Superior temporal gyrus (tissue), 1 donor: ENCODE measurements around the gene GPRIN2.
"Not testable (repeated sequence)": the region's sequence is repeated elsewhere in the genome, so short reads cannot be mapped to it uniquely, and the experiment has no call there.

Experiments
- DNase-seq: peaks from one replicate; pipeline ENCODE4 v3.0.0-alpha.2; 2016; ENCODE audit errors: extremely low spot score

Gene GPRIN2

DNA sequence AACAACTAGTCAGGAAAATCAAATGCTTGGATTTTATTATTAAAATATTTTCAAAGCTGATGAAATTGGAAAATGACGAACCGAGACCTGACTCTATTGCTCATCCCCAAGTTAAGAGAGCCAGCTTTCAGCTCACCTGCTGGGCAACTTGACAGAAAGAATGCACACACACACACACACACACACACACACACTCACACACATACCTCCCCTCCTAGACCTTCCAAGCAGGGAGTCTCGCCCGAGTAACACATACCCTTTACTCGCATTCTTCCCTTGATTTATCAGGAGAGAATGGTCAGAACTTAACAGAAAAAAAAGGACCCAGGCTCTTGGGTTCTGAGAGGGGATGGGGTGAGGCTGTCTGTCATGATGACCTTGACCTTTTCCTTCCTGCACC is 19.1 kb downstream of the GPRIN2 start:
- DNase-seq: no peak

DNA sequence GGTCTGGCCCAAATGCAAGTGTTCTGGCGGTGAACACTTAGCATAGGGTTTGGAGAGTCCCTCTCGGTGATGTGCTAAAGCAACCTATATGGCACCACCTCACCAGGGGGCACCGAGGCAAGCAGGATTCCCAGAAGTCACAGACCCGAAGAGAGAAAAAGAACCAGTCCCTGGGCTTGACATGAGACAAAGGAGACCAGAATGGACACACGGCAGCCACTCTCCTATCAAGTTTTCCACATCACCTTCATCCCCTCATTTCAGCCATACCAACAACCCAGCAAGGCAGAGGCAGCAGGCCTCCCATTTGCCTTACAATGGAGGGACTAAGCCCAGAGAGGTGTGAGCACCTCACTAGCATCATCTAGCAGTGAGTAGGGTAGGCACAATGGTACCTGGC is 19.7 kb downstream of the GPRIN2 start:
- no peak for DNase-seq

DNA sequence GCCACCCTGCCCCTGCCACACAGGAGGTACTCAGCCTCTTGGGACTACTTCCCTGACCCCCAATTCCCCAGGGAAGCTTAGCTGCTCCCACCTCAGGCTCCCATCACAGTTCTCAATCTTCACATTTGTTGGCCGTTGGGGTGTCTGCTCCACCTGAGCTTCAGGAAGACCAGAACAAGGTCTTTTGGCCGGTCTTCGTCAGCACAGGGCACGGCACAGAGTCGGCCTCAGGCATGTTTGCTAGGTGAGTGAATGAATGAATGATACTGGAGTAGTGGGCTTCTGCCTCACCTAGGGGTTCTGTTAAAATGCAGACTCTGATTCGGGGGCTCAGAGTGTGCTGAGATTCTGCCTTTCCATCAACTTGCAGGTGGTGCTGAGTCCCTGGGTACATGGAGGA is 20.3 kb downstream of the GPRIN2 start:
- DNase-seq: no peak

DNA sequence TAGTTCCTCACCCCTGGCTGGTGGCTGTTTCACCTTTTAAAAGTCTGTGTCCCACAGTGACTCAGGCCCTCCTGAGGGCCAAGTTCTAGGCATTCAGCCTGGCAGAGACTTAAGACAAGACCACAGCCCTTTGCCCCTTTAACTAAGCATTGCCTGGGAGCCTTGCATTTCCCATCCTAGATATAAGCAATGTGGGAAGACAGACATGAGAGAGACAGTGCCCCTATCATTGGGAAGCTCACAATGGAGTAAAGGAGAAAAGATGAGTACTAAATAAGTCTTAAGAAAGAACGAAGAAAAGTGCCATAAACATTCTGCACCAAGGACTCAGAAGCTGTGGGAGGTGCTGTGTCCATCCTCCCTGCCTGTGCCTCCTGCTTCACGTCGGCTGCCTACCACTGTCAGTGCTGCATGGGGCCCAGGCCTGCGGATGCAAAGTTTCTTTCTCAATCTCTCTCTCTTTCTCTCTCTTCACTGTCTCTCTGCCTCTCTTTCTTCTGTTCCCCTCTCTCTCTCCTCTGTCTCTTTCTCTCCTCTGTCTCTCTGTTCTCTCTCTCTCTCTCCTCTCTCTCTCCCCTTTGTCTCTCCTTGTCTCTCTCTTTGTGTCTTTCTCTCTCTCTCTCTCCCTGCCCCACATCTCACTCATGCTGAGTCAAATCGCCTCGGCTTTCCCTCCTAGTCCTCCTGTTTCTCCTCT is 21.5 kb downstream of the GPRIN2 start:
- DNase-seq: no peak

DNA sequence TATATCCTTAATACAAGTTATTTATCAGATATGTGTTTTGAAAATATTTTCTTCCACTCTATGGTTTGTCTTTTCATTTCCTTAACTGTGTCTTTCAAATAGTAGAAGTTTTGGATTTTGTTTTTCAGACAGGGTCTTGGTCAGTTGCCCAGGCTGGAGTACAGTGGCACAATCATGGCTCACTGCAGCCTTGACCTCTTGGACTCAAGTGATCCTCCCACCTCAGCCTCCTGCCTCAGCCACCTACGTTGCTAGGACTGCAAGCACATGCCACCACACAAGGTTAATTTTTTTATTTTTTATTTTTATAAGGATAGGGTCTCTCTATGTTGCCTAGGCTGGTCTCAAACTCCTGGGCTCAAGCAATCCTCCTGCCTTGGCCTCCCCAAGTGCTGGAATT is 24.2 kb downstream of the GPRIN2 start:
- DNase-seq: not testable (repeated sequence)

DNA sequence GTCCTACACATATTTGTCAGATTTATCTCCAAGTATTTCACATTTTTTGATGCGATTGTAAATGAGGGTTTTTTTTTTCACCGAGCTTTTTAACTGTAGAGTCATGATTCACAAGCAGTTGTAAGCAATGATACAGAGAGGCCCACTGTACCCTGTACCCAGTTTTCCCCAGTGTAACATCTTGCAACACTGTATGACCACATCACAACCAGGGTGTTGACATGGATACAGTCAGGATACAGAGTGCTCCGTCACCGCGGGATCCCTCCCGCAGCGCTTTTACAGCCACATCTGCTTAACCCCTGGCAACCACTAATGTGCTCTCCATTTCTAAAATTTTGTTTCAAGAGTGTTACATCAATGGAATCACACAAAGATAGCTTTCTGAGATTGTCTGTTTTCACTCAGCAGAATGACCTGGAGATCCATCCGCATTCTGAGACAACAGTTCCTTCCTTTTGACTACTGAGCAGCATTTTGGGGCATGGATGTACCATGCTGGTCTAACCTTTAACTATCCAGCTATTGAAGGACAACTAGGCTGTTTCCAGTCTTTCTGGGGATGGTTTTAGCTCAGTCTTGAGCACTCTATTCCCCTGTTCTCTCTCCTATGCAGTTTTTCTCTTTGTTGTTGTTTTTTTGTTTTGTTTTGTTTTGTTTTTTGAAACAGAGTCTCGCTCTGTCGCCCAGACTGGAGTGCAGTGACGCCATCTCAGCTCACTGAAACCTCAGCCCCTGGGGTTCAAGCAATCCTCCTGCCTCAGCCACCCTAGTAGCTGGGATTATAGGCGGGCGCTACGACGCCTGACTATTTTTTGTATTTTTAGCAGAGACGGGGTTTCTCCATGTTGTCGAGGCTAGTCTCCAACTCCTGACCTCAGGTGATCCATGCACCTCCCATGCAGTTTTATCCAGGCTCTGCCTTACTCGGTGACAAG is 25.9 kb downstream of the GPRIN2 start:
- no peak for DNase-seq

DNA sequence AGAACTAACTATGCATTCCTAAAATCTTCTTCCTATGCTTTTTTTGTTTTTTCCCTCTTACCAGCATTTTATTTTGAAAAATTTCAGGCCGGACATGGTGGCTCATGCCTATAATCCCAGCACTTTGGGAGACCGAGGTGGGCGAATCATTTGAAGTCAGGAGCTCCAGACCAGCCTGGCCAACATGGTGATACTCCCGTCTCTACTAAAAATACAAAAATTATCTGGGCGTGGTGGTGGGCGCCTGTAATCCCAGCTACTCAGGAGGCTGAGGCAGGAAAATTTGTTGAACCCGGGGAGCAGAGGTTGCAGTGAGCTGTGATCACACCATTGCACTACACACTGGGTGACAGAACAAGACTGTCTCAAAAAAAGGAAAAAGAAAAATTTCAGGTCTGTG is 26.7 kb downstream of the GPRIN2 start:
- not testable (repeated sequence) for DNase-seq

DNA sequence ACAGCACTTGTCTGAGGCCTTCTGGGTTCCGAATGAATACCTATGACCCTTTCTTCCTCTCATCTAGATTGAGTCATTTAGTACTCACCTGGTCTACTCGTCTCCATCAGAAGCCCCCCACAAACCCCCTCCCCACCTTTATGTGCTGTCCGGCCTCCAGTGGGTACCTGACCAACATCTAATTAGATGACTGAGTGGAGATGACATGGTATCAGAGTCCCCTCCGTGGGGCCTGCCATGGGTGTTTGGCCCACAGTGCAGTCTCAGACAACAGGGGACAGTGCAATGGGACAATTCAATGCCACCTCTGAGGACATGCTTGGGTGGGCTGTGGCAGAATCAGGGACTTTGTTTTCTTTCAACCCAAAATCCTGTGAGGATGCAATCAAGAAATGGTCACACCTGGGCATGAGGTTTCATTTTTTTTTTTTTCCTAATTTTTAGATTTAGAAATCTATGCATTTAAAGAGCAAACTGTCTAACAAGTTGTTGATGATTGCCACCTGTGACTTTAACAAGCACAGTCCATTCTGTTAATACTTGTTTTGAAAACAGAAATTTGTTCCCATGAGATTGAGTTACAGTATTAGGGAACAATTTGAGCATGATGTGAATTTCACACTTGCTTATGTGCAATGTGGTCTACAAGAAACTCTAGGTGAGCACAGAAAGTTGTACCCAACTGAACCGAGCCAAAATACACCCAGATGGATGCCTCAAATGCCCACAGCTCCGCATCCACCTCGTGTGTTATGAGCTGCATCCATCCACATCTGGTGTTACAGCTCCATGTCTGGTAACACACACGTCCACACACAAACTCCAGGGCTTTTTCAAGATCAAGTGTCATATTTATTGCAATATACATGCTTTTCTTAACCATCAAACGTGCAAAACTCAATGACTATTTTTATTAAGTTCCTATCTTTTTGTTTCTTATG is 27.5 kb downstream of the GPRIN2 start:
- no peak for DNase-seq

DNA sequence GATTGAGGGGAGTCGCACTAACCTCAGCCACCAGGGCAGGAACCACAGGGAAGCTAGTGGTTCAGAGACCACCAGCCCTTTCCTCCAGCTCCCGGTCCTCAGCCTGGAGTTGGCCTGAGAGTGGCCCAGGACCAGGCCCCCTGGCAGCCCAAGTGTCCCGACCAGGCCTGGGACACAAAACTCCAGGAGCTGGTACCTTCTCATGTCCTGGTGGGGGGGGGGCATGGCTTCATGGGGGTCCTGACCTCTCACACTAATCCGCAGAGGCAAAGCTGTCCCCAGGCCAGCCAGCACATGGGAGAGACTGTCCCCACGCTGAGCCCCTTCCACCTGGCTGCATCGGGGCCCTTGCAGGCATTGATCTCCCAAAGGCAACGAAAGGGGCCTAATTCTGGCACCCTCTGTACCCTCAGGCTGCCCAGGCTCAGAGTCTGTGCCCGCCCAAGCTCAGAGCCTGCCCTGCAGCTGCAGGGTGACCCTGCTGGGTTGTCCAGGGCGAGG is 28.2 kb downstream of the GPRIN2 start:
- no peak for DNase-seq

DNA sequence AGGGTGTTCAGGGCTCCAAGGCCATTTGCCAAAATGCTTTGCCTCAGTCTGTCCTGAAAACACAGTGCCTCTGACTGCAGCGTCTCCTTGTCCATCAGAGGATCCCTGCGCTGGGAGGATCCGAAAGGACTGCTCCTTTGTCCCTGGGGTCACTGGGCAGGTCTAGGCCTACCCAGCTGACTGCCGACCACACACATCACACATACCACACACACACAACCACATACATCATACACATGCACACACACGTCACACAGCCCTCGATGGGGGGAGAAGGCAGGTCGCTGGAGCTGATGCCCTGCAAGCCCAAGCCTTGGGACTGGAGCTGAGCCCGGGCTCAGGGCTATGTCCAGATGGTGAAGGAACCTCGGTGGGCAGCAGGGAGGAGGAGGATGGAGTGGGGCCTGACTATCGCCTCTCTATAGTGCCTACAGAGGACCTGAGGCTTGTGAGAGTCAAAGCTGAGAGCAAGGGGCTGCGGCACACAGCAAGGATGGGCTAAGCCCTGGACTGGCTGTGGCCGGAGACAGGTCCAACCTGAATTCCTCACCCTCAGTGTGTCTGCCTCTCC is 29.1 kb downstream of the GPRIN2 start:
- DNase-seq: no peak

DNA sequence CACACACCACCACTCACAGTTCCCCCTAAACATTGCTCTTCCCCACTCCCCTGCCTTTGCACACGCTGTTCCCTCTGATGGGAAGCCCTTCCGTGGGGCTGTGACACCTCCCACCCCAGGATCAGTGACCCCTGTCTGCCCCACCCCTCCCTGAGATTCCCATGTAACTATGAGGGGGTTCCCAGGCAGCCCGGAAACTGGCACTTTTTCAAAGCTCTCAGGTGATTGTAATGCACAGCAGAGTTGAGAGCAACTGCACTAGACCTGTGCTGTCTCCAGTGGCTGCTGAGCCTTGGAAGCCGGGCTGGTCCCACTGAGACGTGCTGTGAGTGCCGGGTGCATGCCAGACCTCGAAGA is 29.8 kb downstream of the GPRIN2 start:
- DNase-seq: no peak

DNA sequence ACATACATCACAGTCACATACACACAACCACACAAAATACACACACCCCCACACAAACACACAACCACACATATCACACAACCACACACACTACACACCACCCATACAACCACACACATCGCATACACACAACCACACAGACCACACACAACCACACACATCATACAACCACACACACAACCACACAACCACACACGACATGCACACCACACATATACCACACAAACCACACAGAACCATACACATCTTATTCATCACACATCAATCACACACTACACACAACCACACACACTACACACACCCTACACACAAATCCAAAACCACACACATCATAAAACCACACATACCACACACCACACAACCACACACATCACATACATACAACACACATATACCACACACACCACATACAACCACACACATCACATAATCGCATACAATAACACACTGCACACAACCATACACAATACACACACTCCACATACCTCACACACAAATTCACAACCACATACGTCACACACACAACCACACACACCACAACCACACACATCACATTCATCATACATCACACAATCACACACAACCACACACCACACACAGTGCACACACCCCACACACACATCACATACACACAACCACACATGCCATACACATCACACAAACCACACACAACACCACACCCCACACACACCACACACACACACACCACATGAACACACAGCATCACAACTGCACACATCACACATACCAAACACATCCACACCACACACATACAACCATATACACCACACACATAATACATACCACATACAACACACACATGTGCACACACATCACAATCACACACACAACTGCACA is 30.4 kb downstream of the GPRIN2 start:
- DNase-seq: no peak

DNA sequence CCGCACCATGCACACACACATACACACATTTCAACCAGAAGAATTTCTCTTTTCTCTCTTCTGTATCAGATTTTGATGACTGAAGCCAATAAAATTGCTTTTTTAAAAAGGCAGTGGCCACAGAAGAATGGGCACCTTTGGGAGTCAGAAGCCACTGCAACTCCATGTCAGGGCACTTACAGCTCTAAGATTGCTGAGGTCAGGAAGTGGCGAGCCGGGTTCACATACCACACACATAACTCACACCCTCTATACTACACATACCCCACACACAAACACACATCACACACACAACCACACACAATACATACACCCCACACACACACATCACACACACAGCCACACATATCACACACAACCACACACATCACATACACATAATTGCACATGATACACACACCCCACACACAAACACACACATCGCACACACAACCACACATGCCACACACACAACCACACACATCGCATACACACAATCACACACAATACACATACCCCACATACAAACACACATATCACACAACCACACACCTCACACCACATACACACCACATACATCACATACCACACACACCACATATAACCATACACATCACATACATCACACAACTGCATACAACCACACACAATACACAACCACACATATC is 31.2 kb downstream of the GPRIN2 start:
- no peak for DNase-seq

DNA sequence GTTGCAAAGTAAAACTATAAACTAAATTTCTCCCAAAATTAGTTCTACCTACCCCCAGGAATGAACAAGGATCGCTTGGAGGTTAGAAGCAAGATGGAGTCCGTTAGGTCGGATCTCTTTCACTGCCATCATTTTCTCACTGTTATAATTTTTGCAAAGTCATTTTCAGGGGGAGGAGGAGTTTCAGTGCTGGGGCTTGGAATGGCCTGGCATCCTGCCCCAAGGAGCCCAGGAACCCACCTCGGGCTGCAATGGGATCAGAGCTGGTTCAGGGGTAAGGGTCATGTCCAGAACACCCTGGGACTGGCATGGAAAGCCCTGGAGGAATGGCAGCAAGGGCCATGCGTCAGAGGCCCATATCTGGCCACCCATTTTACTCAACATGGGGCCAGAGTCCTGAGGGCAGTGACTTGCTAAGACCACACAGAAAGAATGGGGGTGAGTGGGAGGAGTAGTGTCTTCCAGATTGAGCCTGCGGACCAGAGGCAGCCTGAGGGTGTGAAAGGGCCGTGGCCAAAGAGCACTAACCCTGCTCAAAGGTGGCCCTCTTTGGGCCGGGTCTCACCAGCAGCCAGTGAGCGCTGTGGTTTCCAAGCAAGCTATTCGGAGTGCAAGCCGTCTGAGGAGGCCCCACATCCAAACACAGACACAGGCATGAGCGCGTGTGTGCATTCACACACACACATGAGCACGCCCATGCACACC is 31.8 kb downstream of the GPRIN2 start:
- no peak for DNase-seq

DNA sequence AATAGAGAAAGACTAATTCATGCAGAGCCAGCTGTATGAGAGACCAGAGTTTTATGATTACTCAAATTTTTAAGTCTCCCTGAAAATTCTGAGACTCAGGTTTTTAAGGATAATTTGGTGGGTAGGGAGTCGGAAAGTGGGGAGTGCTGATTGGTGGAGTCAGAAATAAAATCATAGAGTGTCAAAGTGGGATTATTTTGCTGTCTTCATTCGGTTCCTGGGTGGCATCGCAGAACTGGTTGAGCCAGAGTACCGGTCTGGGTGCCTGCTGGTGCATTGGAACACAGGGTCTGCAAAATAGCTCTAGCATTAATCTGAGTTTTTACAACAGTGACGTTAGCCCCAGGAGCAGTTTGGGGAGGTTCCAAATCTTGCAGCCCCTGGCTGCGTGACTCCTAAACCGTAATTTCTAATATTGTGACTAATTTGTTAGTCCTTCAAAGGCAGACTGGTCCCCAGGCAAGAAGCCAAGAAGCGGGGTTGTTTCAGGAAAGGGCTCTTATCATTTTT is 32.4 kb downstream of the GPRIN2 start:
- no peak for DNase-seq

DNA sequence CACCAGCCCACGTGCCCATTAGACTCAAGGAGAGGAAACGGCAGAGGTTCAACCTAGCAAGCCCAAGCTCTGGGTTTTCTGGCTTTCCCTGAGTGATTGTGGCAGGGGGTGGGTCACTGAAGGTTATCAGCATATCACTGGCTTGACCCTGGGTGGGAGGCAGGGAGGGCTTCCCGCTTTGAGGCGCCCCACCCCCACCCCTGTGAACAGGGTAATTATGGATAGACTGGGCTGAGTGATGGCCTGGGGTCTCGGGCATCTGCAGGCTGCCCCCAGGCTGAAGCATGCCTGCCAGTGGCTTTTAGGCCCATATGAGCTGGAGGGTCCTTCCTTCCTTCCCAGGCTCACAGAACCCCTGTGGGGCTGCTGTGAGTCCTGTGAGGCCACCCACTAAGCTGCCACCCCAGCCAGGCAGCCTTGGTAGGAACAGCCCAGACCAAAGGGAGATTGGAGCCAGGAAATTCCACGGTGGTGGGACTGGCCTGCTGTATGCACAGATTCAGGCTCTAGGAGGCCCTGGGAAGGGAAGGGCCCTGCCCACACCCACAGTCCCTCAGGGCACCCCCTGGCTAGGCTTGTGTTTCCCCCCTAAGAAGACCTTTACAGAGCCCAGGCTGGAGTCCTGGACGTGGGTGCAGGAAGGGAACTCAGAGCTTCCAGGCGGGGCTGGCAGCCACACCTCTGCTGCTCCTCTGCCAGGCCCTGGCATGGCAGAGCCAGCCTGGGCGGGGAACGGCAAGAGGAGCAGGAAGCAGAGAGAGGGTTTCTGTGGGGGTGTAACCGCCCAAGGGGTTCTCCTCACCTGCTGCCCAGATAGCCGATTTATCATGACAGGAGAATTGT is 33.1 kb downstream of the GPRIN2 start:
- no peak for DNase-seq

DNA sequence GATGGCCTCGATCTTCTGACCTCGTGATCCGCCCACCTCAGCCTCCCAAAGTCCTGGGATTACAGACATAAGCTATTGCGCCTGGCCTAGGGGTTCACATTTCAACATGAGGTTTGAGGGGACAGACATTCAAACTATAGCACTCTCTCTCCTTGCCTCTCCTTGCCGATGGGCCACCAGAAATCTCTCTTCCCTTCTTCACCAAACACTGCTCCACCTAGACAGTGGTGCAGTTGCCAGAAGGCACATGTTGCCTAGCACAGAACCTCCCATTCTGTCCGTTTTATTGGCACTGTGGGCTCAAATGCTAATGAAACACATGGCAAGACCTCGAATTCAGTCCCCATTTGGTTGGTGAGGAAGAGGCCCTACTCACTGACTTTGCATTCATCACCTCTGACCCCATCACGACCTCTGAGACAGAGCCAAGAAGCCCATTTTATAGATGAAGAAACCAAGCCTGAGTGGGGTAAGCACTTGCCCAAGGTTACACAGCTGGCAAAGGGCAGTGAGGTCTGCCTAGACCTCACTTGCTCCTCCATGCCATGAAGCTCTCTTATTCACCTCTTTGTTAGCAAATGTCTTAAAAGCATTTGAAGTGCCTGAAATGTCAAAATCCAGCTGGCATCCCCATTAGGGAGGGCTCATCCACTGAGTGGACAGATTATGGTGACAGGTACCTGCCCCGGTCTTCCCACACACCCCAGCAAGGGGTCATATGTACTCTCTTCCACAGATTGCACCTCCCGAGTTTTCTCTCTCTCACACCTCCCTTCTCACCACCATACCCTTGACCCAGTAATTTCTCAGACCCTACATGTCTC is 34.0 kb downstream of the GPRIN2 start:
- no peak for DNase-seq
